PC-9 (cell line): ENCODE measurements around the gene FATE1.

Experiments
- CTCF ChIP-seq: fragments of 200-600 bp; sonication (generic); conservative IDR thresholded peaks from 2 replicates; pipeline ENCODE4 v1.6.1; 2017; ENCODE audit warnings: mixed run types, antibody characterized with exemption, mild to moderate bottlenecking, moderate library complexity
- EZH2 ChIP-seq: fragments of 200-600 bp; sonication (generic); IDR thresholded peaks from 2 replicates; pipeline ENCODE4 v1.8.0; 2017; ENCODE audit warnings: antibody characterized with exemption, low read depth

GRCh38 chrX:151726751-151727150 lies 10.9 kb downstream of the FATE1 start:
- TF ChIP-seq EZH2: no peak
- TF ChIP-seq CTCF: no peak
